Liver (tissue), 9 donors: ENCODE data around the gene ARHGEF3. TPM values are rescaled to one million over a fixed set of nuclear protein-coding genes. Genes with fewer than 3 reads are reported as not detected.

Experiments
- DNase-seq: peaks from one replicate; pipeline ENCODE4 v3.0.0-alpha.2; 2017; ENCODE audit warnings: low spot score
- H3K27ac ChIP-seq, 2 donors: one replicate each; pipeline ENCODE4 v1.7.0; 2013; ENCODE audit warnings: inconsistent platforms in 2 of 2, low read length in 2 of 2, control low read depth in 1 of 2, low read depth in 1 of 2, mild to moderate bottlenecking in 1 of 2
- H3K27me3 ChIP-seq, 4 donors: one replicate each; pipeline versions ENCODE4 v1.6.1 to v1.7.0; 2013; ENCODE audit warnings: low read length in 3 of 4, inconsistent platforms in 1 of 4, mild to moderate bottlenecking in 1 of 4, moderate library complexity in 1 of 4; ENCODE audit not compliant: control insufficient read depth in 4 of 4, insufficient read depth in 4 of 4
- H3K36me3 ChIP-seq, 4 donors: one replicate each; pipeline versions ENCODE4 v1.6.1 to v1.7.0; 2013; ENCODE audit warnings: low read length in 3 of 4, mild to moderate bottlenecking in 3 of 4, low read depth in 1 of 4, moderate library complexity in 1 of 4; ENCODE audit not compliant: control insufficient read depth in 4 of 4, insufficient read depth in 3 of 4
- H3K4me1 ChIP-seq, 4 donors: one replicate each; pipeline versions ENCODE4 v1.6.1 to v1.7.0; 2013; ENCODE audit warnings: low read length in 3 of 4, mild to moderate bottlenecking in 3 of 4, moderate library complexity in 1 of 4; ENCODE audit not compliant: control insufficient read depth in 4 of 4, insufficient read depth in 4 of 4
- H3K4me3 ChIP-seq, 3 donors: one replicate each; pipeline versions ENCODE4 v1.6.1 to v1.7.0; 2013; ENCODE audit warnings: low read length in 3 of 3, control low read depth in 1 of 3, low read depth in 1 of 3, mild to moderate bottlenecking in 1 of 3
- H3K9ac ChIP-seq, 2 donors: one replicate each; pipeline ENCODE4 v1.7.0; 2013; ENCODE audit warnings: low read length in 2 of 2, mild to moderate bottlenecking in 2 of 2, moderate library complexity in 2 of 2, control low read depth in 1 of 2, low read depth in 1 of 2
- H3K9me3 ChIP-seq, 4 donors: one replicate each; pipeline versions ENCODE4 v1.6.1 to v1.7.0; 2013; ENCODE audit warnings: low read length in 3 of 4; ENCODE audit not compliant: control insufficient read depth in 4 of 4
- CTCF ChIP-seq: fragments of 150-350 bp; IDR thresholded peaks from 2 replicates; pipeline ENCODE4 v1.5.1; 2017; ENCODE audit warnings: improper control_type of control experiment, low read depth, low read length; ENCODE audit not compliant: missing input control
- EGR1 ChIP-seq, 2 donors: IDR thresholded peaks; 2 replicates each; pipeline ENCODE4 v1.6.1; 2016 to 2018; ENCODE audit warnings: antibody characterized with exemption in 2 of 2, low read depth in 2 of 2
- FOXA1 ChIP-seq: IDR thresholded peaks from 2 replicates; pipeline ENCODE4 v1.6.1; 2016; ENCODE audit warnings: antibody characterized with exemption
- FOXA2 ChIP-seq: IDR thresholded peaks from 2 replicates; pipeline ENCODE4 v1.6.1; 2016; ENCODE audit warnings: antibody characterized with exemption
- GABPA ChIP-seq, 2 donors: IDR thresholded peaks in 1 of 2; conservative IDR thresholded peaks in 1 of 2; 2 replicates each; pipeline ENCODE4 v1.6.1; 2016; ENCODE audit warnings: antibody characterized with exemption in 2 of 2, mild to moderate bottlenecking in 1 of 2, moderate library complexity in 1 of 2
- HNF4A ChIP-seq, 2 donors: conservative IDR thresholded peaks; 2 replicates each; pipeline ENCODE4 v1.6.1; 2016; ENCODE audit warnings: antibody characterized with exemption in 2 of 2, mild to moderate bottlenecking in 2 of 2
- HNF4G ChIP-seq: IDR thresholded peaks from 2 replicates; pipeline ENCODE4 v1.6.1; 2016; ENCODE audit warnings: antibody characterized with exemption
- JUND ChIP-seq, 2 donors: IDR thresholded peaks; 2 replicates each; pipeline ENCODE4 v1.6.1; 2016; ENCODE audit warnings: antibody characterized with exemption in 2 of 2
- MAX ChIP-seq: IDR thresholded peaks from 2 replicates; pipeline ENCODE4 v1.6.1; 2016; ENCODE audit warnings: antibody characterized with exemption
- NR2F2 ChIP-seq: IDR thresholded peaks from 2 replicates; pipeline ENCODE4 v1.6.1; 2016; ENCODE audit warnings: antibody characterized with exemption
- RAD21 ChIP-seq, 2 donors: IDR thresholded peaks; 2 replicates each; pipeline ENCODE4 v1.6.1; 2016; ENCODE audit warnings: antibody characterized with exemption in 2 of 2, mild to moderate bottlenecking in 2 of 2
- REST ChIP-seq: IDR thresholded peaks from 2 replicates; pipeline ENCODE4 v1.6.1; 2016; ENCODE audit warnings: antibody characterized with exemption, mild to moderate bottlenecking
- RXRA ChIP-seq, 2 donors: IDR thresholded peaks; 2 replicates each; pipeline ENCODE4 v1.6.1; 2017 to 2018; ENCODE audit warnings: antibody characterized with exemption in 2 of 2, mild to moderate bottlenecking in 1 of 2
- SP1 ChIP-seq: IDR thresholded peaks from 2 replicates; pipeline ENCODE4 v1.6.1; 2018; ENCODE audit warnings: antibody characterized with exemption, mild to moderate bottlenecking
- TAF1 ChIP-seq: conservative IDR thresholded peaks from 2 replicates; pipeline ENCODE4 v1.6.1; 2016; ENCODE audit warnings: antibody characterized with exemption, mild to moderate bottlenecking
- YY1 ChIP-seq: IDR thresholded peaks from 2 replicates; pipeline ENCODE4 v1.6.1; 2016; ENCODE audit warnings: antibody characterized with exemption, mild to moderate bottlenecking
- ZBTB33 ChIP-seq: IDR thresholded peaks from 2 replicates; pipeline ENCODE4 v1.6.1; 2016; ENCODE audit warnings: antibody characterized with exemption
- WGBS: extraction: QIAGEN DNeasy Blood & Tissue Kit; methylation state at CpG from one replicate; pipeline ENCODE4 v1.1.7; 2013; 5-methylcytosine and 5-hydroxymethylcytosine counted together
- polyA plus RNA-seq, 2 donors: library from polyadenylated mRNA; stranded (reverse) in 1 of 2; unstranded in 1 of 2; fragments of 200-250 nt in 1 of 2; fragments of >200 nt in 1 of 2; fragmentation: Nextera tagmentation in 1 of 2; extraction: Ambion mirVana in 1 of 2; gene quantifications; one replicate each; pipeline versions ENCODE4 v1.2.1 to v1.2.3, GENCODE V29; 2013 to 2015
- total RNA-seq, 2 donors: library from RNA; depleted of rRNA; stranded (reverse); fragments of >200 nt; gene quantifications; one replicate each; pipeline ENCODE4 v1.2.3, GENCODE V29; 2014
- donor health status: healthy.
- donor health status: healthy.
- donor health status: healthy.
- donor health status: healthy.
- donor health status: healthy.

Gene ARHGEF3
- total and polyA plus RNA-seq, 4 donors: 1.6 to 7.9 (median 2.0) TPM

- Histone ChIP-seq H3K9ac (peak overlapping the region; percentile 63 to 78), H3K27me3 (no peaks in the 10 kb centered on the region), H3K4me1 (peaks cover 3 to 9% (median 5%) of the 10 kb centered on the region in 4 donors), H3K36me3 (no peaks in the 10 kb centered on the region), H3K9me3 (peaks cover 0 to 3% (median 0%) of the 10 kb centered on the region in 4 donors), H3K4me3 (peak overlapping the region; percentile 67 to 88 (median 76)), H3K27ac (peak overlapping the region; percentile 69 to 93)
- 18% methylated on average over 10 of the region's 10 CpGs for WGBS
- TF ChIP-seq ZBTB33: no peak
- TF ChIP-seq RAD21 (IDR thresholded peaks at IDR 0.05): no peak
- no peak for TF ChIP-seq HNF4A (conservative IDR thresholded peaks at IDR 0.05)
- no peak for TF ChIP-seq YY1
- TF ChIP-seq JUND (IDR thresholded peaks at IDR 0.05): no peak
- TF ChIP-seq MAX: no peak
- no peak for DNase-seq
These were observed 119.7 kb downstream of the ARHGEF3 start for GRCh38 chr3:56681984-56682461.

- Histone ChIP-seq H3K27me3 (no peaks in the 10 kb centered on the region), H3K4me1 (peaks cover 3 to 9% (median 5%) of the 10 kb centered on the region in 4 donors), H3K9me3 (peaks cover 0 to 3% (median 0%) of the 10 kb centered on the region in 4 donors), H3K9ac (no peak overlapping the region), H3K27ac (no peak overlapping the region), H3K4me3 (no peak overlapping the region), H3K36me3 (no peaks in the 10 kb centered on the region)
- TF ChIP-seq REST: no peak
- TF ChIP-seq GABPA (IDR thresholded peaks at IDR 0.05 in 1 of 2, conservative IDR thresholded peaks at IDR 0.05 in 1 of 2): no peak
- no peak for TF ChIP-seq MAX
- TF ChIP-seq RAD21 (IDR thresholded peaks at IDR 0.05): no peak
- no peak for TF ChIP-seq TAF1
- TF ChIP-seq RXRA (IDR thresholded peaks at IDR 0.05): no peak
- no peak for TF ChIP-seq FOXA1
- TF ChIP-seq YY1: no peak
- no peak for TF ChIP-seq HNF4A (conservative IDR thresholded peaks at IDR 0.05)
- no peak for TF ChIP-seq NR2F2
- TF ChIP-seq EGR1 (IDR thresholded peaks at IDR 0.05; ENCODE audit: low read depth in 2 of 2): no peak
- no peak for TF ChIP-seq HNF4G
- no peak for TF ChIP-seq CTCF
- TF ChIP-seq FOXA2: no peak
- no peak for TF ChIP-seq ZBTB33
- TF ChIP-seq SP1: no peak
- DNase-seq: no peak
These were observed 121.6 kb downstream of the ARHGEF3 start for GRCh38 chr3:56680054-56680580.
